K562 (cell line): ENCODE data around the gene SYT3. TPM values are rescaled to one million over a fixed set of nuclear protein-coding genes. Genes with fewer than 3 reads are reported as not detected.

ENCODE experiments used
- ATF4 ChIP-seq: fragments of 450-650 bp; formaldehyde crosslinking; IDR thresholded peaks from 2 replicates; pipeline ENCODE4 v1.4.0; 2022; ENCODE audit warnings: mild to moderate bottlenecking, moderate library complexity
- COPS2 ChIP-seq: fragments of 450-650 bp; conservative IDR thresholded peaks from 2 replicates; pipeline ENCODE4 v1.6.1; 2016; ENCODE audit warnings: mild to moderate bottlenecking, moderate library complexity
- E2F3 ChIP-seq: fragments of 250-450 bp; sonication (Bioruptor Pico); IDR thresholded peaks from 2 replicates; pipeline ENCODE4 v1.4.0; 2020; ENCODE audit warnings: mild to moderate bottlenecking
- EP300 ChIP-seq: IDR thresholded peaks from 2 replicates; pipeline ENCODE4 v1.6.1; 2012; ENCODE audit warnings: low read length, improper control_type of control experiment
- FOXM1 ChIP-seq, 2 experiments: fragments of 450-650 bp in 1 of 2; sonication (generic) in 1 of 2; formaldehyde crosslinking in 1 of 2; IDR thresholded peaks; 2 replicates each; pipeline versions ENCODE4 v1.6.1 to v1.9.0; 2017 to 2022; ENCODE audit warnings: low read depth in 2 of 2, mild to moderate bottlenecking in 2 of 2, missing genetic modification reagents in 1 of 2, moderate library complexity in 1 of 2
- JUND ChIP-seq, 2 experiments: IDR thresholded peaks; 2 replicates in 1 of 2; 3 replicates in 1 of 2; pipeline ENCODE4 v1.6.1; 2011; ENCODE audit warnings: borderline replicate concordance in 2 of 2, low read depth in 2 of 2, low read length in 2 of 2, improper control_type of control experiment in 1 of 2, missing biosample characterization in 1 of 2, missing genetic modification characterization in 1 of 2, missing genetic modification reagents in 1 of 2
- KAT7 ChIP-seq: sonication (generic); formaldehyde crosslinking; IDR thresholded peaks from 2 replicates; pipeline ENCODE4 v1.8.0; 2022; ENCODE audit warnings: missing genetic modification reagents, mild to moderate bottlenecking, borderline replicate concordance
- MTA3 ChIP-seq: fragments of 450-650 bp; formaldehyde crosslinking; IDR thresholded peaks from 2 replicates; pipeline ENCODE4 v1.6.1; 2017; ENCODE audit warnings: mild to moderate bottlenecking, borderline replicate concordance
- NR0B1 ChIP-seq: fragments of 450-650 bp; IDR thresholded peaks from one replicate; pipeline ENCODE4 v1.6.1; 2018; ENCODE audit warnings: mild to moderate bottlenecking, moderate library complexity; ENCODE audit not compliant: partially characterized antibody
- NR2C2 ChIP-seq, 2 experiments: fragments of 200-800 bp in 1 of 2; sonication (Bioruptor generic) in 1 of 2; sonication (generic) in 1 of 2; formaldehyde crosslinking in 1 of 2; IDR thresholded peaks; 2 replicates each; pipeline versions ENCODE4 v1.6.1 to v1.8.0; 2016 to 2022; ENCODE audit warnings: mild to moderate bottlenecking in 1 of 2, missing compliant biosample characterization in 1 of 2, missing genetic modification characterization in 1 of 2, missing genetic modification reagents in 1 of 2
- POLR2AphosphoS2 ChIP-seq: IDR thresholded peaks from 2 replicates; pipeline ENCODE4 v1.6.1; 2012; ENCODE audit warnings: low read length, improper control_type of control experiment
- SRSF1 ChIP-seq: fragments of 200-400 bp; formaldehyde crosslinking; IDR thresholded peaks from 2 replicates; pipeline ENCODE4 v1.6.1; 2017; ENCODE audit warnings: mild to moderate bottlenecking, low read depth, low read length, moderate library complexity
- TCF15 ChIP-seq: fragments of 250-450 bp; sonication (Bioruptor Pico); IDR thresholded peaks from 2 replicates; pipeline ENCODE4 v1.8.0; 2022; ENCODE audit warnings: moderate library complexity, mild to moderate bottlenecking, inconsistent platforms
- ZKSCAN3 ChIP-seq: fragments of 250-450 bp; sonication (Bioruptor Pico); IDR thresholded peaks from 2 replicates; pipeline ENCODE4 v1.4.0; 2020
- ZNF274 ChIP-seq: IDR thresholded peaks from 2 replicates; pipeline ENCODE4 v1.6.1; 2011; ENCODE audit warnings: low read depth, mild to moderate bottlenecking, low read length, moderate library complexity, borderline replicate concordance
- ZNF592 ChIP-seq: fragments of 450-650 bp; IDR thresholded peaks from 2 replicates; pipeline ENCODE4 v1.6.1; 2017; ENCODE audit warnings: antibody characterized with exemption, mild to moderate bottlenecking
- ZNF717 ChIP-seq: fragments of 250-450 bp; sonication (Bioruptor Pico); IDR thresholded peaks from 2 replicates; pipeline ENCODE4 v1.5.0; 2021
- polyA plus RNA-seq, 8 experiments: library from polyadenylated mRNA; depleted of rRNA in 4 of 8; stranded (reverse) in 5 of 8; unstranded in 3 of 8; fragments of >200 nt; fragmentation: Nextera tagmentation in 2 of 8; fragmentation: Illumina TruSeq in 1 of 8; extraction: Ambion mirVana in 2 of 8; extraction: Trizol in 1 of 8; gene quantifications; 2 replicates each; pipeline versions ENCODE4 v1.2.1 to v1.2.3, GENCODE V29; 2011 to 2014; ENCODE audit warnings: inconsistent platforms in 1 of 8, missing spikeins in 1 of 8
- total RNA-seq, 7 experiments: library from RNA; depleted of rRNA in 6 of 7; stranded (reverse); fragments of >200 nt in 6 of 7; fragmentation: Illumina TruSeq in 2 of 7; extraction: Trizol in 2 of 7; gene quantifications; 2 replicates each; pipeline versions ENCODE4 v1.2.1 to v1.2.3, GENCODE V29; 2011 to 2021; ENCODE audit warnings: low replicate concordance in 1 of 7

SYT3 gene
- total and polyA plus RNA-seq, 9 of the 15 experiments (the other 6 are each of a cell fraction or from before 2014, with no cell fraction given): 0.36 to 2.0 (median 0.54) TPM; not detected in 2

- TF ChIP-seq JUND (IDR thresholded peaks at IDR 0.05; ENCODE audit: borderline replicate concordance, low read depth, low read length) (peak; percentile 91), JUND (tag; IDR thresholded peaks at IDR 0.05; ENCODE audit: borderline replicate concordance, low read depth, low read length) (peak; percentile 93; the same call in 2 of the 3 replicates), E2F3 (no peak), COPS2 (no peak), EP300 (peak; percentile 97), TCF15 (CRISPR knock-in tag) (no peak), MTA3 (peak; percentile 96), NR0B1 (no peak), KAT7 (CRISPR knock-in tag) (no peak), POLR2AphosphoS2 (no peak), FOXM1 (IDR thresholded peaks at IDR 0.05; ENCODE audit: low read depth) (peak; percentile 89), FOXM1 (CRISPR knock-in tag; IDR thresholded peaks at IDR 0.05; ENCODE audit: low read depth) (no peak), ZNF592 (peak; percentile 74; the same call in 1 of the 2 replicates), ZNF274 (no peak), ZKSCAN3 (CRISPR knock-in tag) (no peak), NR2C2 (CRISPR knock-in tag; IDR thresholded peaks at IDR 0.05) (no peak), NR2C2 (tag; IDR thresholded peaks at IDR 0.05) (peak; percentile 51; the same call in 1 of the 2 replicates), ZNF717 (CRISPR knock-in tag) (no peak), SRSF1 (no peak), ATF4 (CRISPR knock-in tag) (0 out of 2 replicates have a peak, but pooled peaks have one; percentile 30)
Measured at GRCh38 chr19:50601407-50602088, 38.1 kb downstream of the SYT3 start (continued).
